ENCODE data around the gene CDK14.

Gene CDK14

GRCh38 chr7:91239772-91240171, 643.7 kb downstream of the CDK14 start:
- DNase-seq (ENCODE audit: low read depth in 3 of 3, low spot score in 1 of 3), result no peak

- DNase-seq (ENCODE audit: low read depth in 3 of 3, low spot score in 1 of 3), result no peak
These were observed 644.3 kb downstream of the CDK14 start for GRCh38 chr7:91240376-91240941.

DNA sequence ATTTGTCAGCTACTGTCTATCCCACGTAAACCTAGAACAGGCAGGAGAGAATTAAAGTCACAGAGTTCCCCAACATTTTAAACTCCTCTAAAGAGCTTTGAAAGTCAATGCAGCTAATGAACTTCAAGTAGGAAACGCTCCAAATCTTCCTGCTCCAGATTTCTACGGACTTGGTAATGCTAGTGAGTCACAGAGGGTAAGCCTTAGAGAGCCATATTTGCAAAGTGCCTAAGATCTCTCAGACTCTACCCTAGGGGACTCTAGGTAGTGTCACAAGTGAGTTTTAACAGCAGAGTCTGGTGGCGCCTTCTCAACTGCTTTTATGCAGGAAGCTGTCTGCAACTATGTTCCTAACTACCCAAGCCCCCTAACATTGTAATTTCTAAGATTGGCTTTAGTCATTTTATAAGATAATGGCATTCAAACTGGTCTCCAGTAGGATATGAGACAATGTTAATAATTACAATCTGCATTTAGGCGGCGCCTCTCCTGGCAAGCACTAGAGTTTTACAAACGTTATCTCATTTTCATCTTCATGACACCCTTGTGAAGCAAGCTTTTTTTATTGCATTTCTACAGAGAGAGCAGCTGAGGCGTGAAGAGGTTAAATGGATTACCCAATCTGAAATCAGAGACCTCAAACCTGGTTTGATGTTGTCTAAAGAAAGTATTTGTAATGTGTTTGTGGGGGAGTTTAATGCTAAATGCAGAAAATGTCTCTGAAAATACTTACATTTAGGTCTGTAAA, 646.1 kb downstream of the CDK14 start:
- DNase-seq (ENCODE audit: low read depth in 3 of 3, low spot score in 1 of 3), result no peak

DNA sequence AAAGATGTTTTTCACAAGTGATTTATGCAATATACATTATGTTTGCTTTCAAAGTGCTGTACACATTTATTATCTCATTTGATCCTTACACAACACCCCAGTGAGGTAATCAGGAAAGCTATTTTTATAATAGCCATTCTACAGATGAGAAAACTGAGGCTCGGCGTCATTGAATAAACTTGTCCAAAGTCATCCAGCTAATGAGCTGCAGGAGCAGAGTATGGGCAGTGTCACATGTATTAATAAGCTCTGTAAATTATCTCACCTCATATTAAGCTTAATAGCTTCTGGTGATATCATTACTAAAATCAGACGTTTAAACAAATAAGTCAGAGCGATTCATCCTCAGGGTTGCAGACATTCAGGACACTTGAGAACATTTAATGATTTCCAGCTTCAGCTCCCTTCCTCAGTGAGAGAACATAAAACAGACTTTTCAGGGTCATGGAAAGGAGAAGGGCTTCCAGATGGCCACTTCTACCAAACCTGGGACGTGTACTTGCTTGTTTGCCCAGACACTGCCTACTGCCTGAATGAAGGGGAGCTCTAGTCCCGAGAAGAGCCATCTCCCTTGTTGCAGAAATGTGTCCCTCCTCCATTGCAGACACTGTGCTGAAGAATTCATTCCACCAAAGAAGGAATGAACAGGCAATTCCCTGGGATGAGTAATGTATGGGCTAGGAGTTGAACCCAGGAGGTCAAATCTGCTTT, 647.6 kb downstream of the CDK14 start:
- no peak for DNase-seq (ENCODE audit: low read depth in 3 of 3, low spot score in 1 of 3)

- DNase-seq (ENCODE audit: low read depth in 3 of 3, low spot score in 1 of 3), result no peak
These were observed 651.4 kb downstream of the CDK14 start for GRCh38 chr7:91247500-91247899.

DNA sequence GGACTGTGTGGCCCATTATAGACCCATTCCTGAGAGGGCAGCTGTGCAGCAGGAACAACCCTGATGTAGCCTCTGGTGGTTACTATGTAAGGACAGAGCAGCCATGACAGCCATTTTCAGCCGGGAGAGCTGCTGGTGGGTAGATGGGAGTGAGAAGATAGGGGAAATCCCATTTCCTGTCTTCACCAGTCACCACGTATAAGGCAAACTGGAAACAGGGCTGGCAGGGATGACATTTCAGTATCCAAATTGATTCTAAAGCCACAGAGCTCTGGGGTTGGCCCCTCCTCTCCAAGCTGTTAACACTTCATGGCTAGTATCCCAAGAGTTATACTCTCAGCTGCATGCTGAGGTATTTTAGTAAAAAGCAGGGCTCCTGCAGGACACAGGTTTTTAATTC, 652.9 kb downstream of the CDK14 start:
- DNase-seq (ENCODE audit: low read depth in 3 of 3, low spot score in 1 of 3), result no peak

- DNase-seq (ENCODE audit: low read depth in 3 of 3, low spot score in 1 of 3), result no peak
These were observed 653.5 kb downstream of the CDK14 start for GRCh38 chr7:91249506-91250233.

- DNase-seq (ENCODE audit: low read depth in 3 of 3, low spot score in 1 of 3), result no peak
These were observed 654.6 kb downstream of the CDK14 start for GRCh38 chr7:91250706-91251105.

DNA sequence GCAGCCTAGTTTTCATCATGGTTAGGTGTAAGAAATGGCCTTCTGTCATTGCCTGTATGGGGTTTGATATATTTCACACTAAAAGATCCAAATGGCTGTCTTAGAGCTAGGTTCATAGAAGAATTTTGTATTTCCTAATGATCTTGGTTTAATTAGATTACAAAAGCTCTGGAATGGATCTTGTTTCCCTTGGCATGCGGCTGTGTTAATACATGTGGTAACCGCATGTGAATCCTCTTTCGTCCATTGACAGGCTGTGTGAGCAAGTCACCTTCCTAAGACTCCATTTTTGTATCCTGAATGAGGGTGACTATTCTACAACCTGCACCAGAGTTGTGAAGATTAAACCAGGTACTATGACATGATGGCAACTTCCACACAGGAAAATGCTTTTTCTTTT, 655.8 kb downstream of the CDK14 start:
- DNase-seq (ENCODE audit: low read depth in 3 of 3, low spot score in 1 of 3), result no peak

Measured in stimulated activated CD4-positive, alpha-beta T cell treated with anti-CD3 and anti-CD28 coated beads, TNF-alpha, amount 100 ng/mL, for 1 hour (primary cell).